ENCODE results near the gene ITPR1.

The ITPR1 gene

DNA sequence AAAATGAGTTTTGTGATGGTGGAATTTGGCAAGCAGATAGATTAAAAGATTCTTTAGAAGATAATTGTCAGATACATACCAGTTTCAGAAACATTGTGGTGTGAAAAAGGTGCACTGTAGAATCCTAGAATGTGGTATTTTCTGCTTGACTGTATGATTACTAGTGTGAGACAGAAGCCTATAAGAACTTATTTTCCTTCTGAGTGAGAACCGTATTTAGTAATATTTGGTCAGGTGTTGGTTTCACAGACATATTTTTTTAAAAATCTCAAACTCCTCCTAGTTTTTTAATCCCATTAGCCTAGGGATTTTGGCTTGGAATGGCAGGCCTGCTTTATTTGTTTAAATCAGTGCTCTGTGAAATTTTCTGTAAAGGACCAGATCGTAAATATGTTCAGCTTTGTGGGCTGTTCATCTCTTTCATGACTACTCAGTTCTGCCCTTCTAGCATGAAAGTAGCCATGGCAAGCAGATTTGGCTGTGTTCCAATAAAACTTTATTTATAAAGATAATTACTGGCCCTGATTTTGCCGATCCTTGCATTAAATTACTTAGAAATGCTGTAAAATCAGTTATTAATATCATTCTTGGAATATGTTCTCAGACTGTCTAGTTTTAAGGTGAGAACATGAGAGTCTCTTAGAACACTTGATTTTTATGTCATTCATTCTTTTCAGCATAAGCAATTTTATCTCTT is 205.1 kb downstream of the ITPR1 start:
- H3K27me3 ChIP-seq (ENCODE audit: insufficient read depth, low read length), result no peaks in the 10 kb centered on the region
- H3K36me3 ChIP-seq (ENCODE audit: insufficient read depth, low read length), result no peaks in the 10 kb centered on the region
- 0 out of 2 replicates have a peak, but pooled peaks cover 6% of the 10 kb centered on the region for H3K4me1 ChIP-seq (ENCODE audit: insufficient read depth, low read length)
- no peak overlapping the region for H3K4me3 ChIP-seq (ENCODE audit: low read length)
- H3K9ac ChIP-seq (ENCODE audit: low read depth, low read length), result no peak overlapping the region
- WGBS, result 100% methylated on average over 1 of the region's 3 CpGs
- no peak overlapping the region for H3K27ac ChIP-seq (ENCODE audit: low read depth, low read length)
- no peaks in the 10 kb centered on the region for H3K9me3 ChIP-seq (ENCODE audit: insufficient read depth, low read depth, low read length)

DNA sequence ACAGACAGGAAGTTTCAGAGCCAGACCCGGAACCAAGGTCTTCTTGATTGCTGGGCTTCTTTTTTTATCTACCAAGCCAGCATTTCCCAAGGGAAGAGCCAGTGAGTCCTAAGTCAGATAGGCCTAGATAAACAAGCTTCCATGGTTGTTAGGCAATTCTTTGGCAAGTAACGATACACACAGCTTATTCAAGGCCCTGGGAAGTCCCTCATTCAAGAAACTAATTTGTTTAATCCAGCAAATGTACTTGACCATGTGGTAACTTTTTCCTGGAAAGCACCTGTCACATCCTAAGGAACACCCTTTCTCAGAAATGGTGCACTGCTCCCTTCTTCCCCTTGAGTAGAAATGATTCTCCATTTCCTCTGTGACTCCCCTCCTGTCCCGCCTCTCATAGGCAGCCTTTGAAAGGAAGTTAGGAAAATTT is 209.9 kb downstream of the ITPR1 start:
- Histone ChIP-seq H3K27me3 (ENCODE audit: insufficient read depth, low read length) (no peaks in the 10 kb centered on the region), H3K9me3 (ENCODE audit: insufficient read depth, low read depth, low read length) (no peaks in the 10 kb centered on the region), H3K36me3 (ENCODE audit: insufficient read depth, low read length) (no peaks in the 10 kb centered on the region), H3K4me3 (ENCODE audit: low read length) (no peak overlapping the region), H3K27ac (ENCODE audit: low read depth, low read length) (no peak overlapping the region), H3K4me1 (ENCODE audit: insufficient read depth, low read length) (peaks cover 5% of the 10 kb centered on the region; the same call in 1 of the 2 replicates), H3K9ac (ENCODE audit: low read depth, low read length) (no peak overlapping the region)
- 83% methylated on average over 3 of the region's 3 CpGs for WGBS

DNA sequence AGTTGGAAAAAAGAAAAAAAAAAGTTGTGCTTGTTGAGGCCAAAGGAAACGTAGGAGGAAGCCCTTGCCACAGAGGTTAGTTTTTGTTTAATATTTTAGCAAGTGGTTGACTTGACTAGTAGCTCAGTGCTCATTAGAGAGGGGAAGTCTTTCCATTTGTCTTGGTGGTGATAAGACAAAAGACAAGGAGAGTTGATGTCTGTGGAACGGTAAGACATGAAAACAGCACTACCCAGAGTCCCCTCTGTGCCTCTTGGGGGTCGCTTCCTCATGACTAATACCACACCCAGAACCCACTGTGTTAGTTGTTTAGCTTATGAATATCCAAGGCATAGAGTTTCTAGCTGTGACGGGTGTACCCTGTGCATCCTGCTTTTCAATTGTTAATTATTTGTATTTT is 211.4 kb downstream of the ITPR1 start:
- H3K9me3 ChIP-seq (ENCODE audit: insufficient read depth, low read depth, low read length), result no peaks in the 10 kb centered on the region
- H3K9ac ChIP-seq (ENCODE audit: low read depth, low read length), result no peak overlapping the region
- no peak overlapping the region for H3K4me3 ChIP-seq (ENCODE audit: low read length)
- no peaks in the 10 kb centered on the region for H3K36me3 ChIP-seq (ENCODE audit: insufficient read depth, low read length)
- 81% methylated on average over 2 of the region's 4 CpGs for WGBS
- H3K4me1 ChIP-seq (ENCODE audit: insufficient read depth, low read length), result peaks cover 16% of the 10 kb centered on the region; the same call in 1 of the 2 replicates
- no peak overlapping the region for H3K27ac ChIP-seq (ENCODE audit: low read depth, low read length)
- H3K27me3 ChIP-seq (ENCODE audit: insufficient read depth, low read length), result no peaks in the 10 kb centered on the region

DNA sequence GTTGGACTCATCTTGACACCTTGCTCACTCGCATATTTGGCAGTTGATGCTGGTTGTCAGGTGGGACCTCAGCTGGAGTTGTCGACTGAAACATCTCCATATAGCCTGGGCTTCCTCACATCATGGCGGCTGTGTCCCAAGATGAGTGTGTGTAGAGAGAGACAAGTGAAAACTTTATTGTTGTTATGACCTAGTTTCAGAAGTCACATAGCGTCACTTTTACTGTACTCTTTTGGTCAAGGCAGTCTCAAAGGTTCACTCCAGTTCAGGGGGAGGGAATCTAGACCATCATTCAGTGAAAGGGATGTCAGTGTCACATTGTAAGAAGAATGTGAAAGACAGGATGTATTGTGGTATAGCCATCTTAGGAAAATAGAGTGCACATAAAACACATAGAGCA is 214.2 kb downstream of the ITPR1 start:
- no peak overlapping the region for H3K9ac ChIP-seq (ENCODE audit: low read depth, low read length)
- WGBS, result 98% methylated on average over 4 of the region's 4 CpGs
- no peak overlapping the region for H3K4me3 ChIP-seq (ENCODE audit: low read length)
- H3K27me3 ChIP-seq (ENCODE audit: insufficient read depth, low read length), result no peaks in the 10 kb centered on the region
- H3K4me1 ChIP-seq (ENCODE audit: insufficient read depth, low read length), result peaks cover 16% of the 10 kb centered on the region; the same call in 1 of the 2 replicates
- H3K36me3 ChIP-seq (ENCODE audit: insufficient read depth, low read length), result no peaks in the 10 kb centered on the region
- H3K9me3 ChIP-seq (ENCODE audit: insufficient read depth, low read depth, low read length), result no peaks in the 10 kb centered on the region
- no peak overlapping the region for H3K27ac ChIP-seq (ENCODE audit: low read depth, low read length)

DNA sequence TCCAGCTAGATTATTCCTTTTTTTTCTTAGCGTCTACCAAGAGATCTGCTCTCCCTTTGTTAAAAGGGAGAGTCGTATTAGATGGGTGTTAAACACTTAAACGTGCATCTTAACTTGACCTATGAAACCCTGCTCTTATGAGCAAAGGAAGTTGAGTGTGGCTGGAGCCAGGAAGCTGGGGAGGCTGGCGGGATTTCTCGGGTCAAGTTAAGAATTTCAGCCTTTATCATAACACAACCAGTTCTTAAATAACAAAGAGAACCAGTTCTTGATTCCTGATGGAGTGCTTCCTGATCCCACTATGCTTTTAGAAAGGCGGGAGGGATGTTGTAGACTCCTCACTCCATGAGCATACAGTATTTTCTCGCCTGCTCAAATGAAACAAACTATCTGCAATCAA is 215.1 kb downstream of the ITPR1 start:
- H3K36me3 ChIP-seq (ENCODE audit: insufficient read depth, low read length), result no peaks in the 10 kb centered on the region
- no peak overlapping the region for H3K27ac ChIP-seq (ENCODE audit: low read depth, low read length)
- no peaks in the 10 kb centered on the region for H3K27me3 ChIP-seq (ENCODE audit: insufficient read depth, low read length)
- H3K9me3 ChIP-seq (ENCODE audit: insufficient read depth, low read depth, low read length), result no peaks in the 10 kb centered on the region
- peaks cover 16% of the 10 kb centered on the region; the same call in 1 of the 2 replicates for H3K4me1 ChIP-seq (ENCODE audit: insufficient read depth, low read length)
- H3K4me3 ChIP-seq (ENCODE audit: low read length), result no peak overlapping the region
- H3K9ac ChIP-seq (ENCODE audit: low read depth, low read length), result no peak overlapping the region
- WGBS, result 70% methylated on average over 6 of the region's 7 CpGs

DNA sequence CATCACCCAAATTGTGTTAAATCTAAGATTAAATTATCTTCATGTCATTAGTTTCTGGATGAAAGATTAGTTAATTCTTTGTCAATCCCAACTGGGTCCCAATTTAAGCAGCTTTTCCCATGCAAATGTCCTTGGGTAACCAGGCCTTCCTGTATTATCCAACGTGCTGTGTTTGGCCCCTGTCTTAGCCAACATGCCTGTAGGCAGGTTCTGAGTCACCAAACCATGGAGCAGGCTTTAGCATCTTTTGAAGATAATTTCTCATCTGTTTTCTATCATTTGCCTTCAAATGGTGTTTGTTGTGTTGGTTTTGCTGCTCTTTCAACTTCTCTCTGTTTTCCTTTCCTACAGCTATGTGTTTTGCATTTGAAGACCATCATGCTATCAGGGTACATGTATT is 216.2 kb downstream of the ITPR1 start:
- no peak overlapping the region for H3K9ac ChIP-seq (ENCODE audit: low read depth, low read length)
- H3K4me3 ChIP-seq (ENCODE audit: low read length), result no peak overlapping the region
- no peaks in the 10 kb centered on the region for H3K36me3 ChIP-seq (ENCODE audit: insufficient read depth, low read length)
- WGBS, result 41% methylated on average over 1 of the region's 1 CpG
- H3K27me3 ChIP-seq (ENCODE audit: insufficient read depth, low read length), result no peaks in the 10 kb centered on the region
- H3K4me1 ChIP-seq (ENCODE audit: insufficient read depth, low read length), result peaks cover 16% of the 10 kb centered on the region; the same call in 1 of the 2 replicates
- no peak overlapping the region for H3K27ac ChIP-seq (ENCODE audit: low read depth, low read length)
- H3K9me3 ChIP-seq (ENCODE audit: insufficient read depth, low read depth, low read length), result no peaks in the 10 kb centered on the region

DNA sequence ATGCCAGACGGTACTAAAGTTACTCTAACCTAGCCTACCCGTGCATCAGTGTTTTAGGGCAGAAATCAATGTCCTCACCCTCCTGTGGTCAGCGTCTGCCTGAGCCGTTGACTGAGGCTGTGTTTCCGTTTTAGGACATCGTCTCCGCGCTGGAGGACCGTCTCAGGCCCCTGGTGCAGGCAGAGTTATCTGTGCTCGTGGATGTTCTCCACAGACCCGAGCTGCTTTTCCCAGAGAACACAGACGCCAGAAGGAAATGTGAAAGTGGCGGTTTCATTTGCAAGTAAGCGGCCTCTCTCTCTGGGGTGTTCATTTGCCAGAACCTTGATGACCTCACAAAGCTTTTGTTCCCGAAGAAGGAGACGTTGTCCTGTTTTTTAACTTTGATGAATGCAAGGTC is 217.0 kb downstream of the ITPR1 start:
- Histone ChIP-seq H3K27me3 (ENCODE audit: insufficient read depth, low read length) (no peaks in the 10 kb centered on the region), H3K4me3 (ENCODE audit: low read length) (no peak overlapping the region), H3K36me3 (ENCODE audit: insufficient read depth, low read length) (no peaks in the 10 kb centered on the region), H3K9me3 (ENCODE audit: insufficient read depth, low read depth, low read length) (no peaks in the 10 kb centered on the region), H3K9ac (ENCODE audit: low read depth, low read length) (no peak overlapping the region), H3K27ac (ENCODE audit: low read depth, low read length) (no peak overlapping the region), H3K4me1 (ENCODE audit: insufficient read depth, low read length) (peaks cover 16% of the 10 kb centered on the region; the same call in 1 of the 2 replicates)
- WGBS, result 92% methylated on average over 16 of the region's 16 CpGs

DNA sequence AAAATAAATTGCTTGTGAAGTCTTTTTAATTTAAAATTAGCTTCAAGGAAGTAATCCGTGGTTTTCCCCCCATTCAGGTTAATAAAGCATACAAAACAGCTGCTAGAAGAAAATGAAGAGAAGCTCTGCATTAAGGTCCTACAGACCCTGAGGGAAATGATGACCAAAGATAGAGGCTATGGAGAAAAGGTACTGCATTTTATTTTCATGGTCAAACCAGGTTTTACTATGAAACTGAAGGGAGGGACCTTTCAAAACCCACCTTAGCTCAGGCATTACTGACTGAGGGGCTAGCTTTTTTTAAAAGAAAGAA is 218.5 kb downstream of the ITPR1 start:
- Histone ChIP-seq H3K9me3 (ENCODE audit: insufficient read depth, low read depth, low read length) (no peaks in the 10 kb centered on the region), H3K27me3 (ENCODE audit: insufficient read depth, low read length) (no peaks in the 10 kb centered on the region), H3K9ac (ENCODE audit: low read depth, low read length) (no peak overlapping the region), H3K27ac (ENCODE audit: low read depth, low read length) (no peak overlapping the region), H3K36me3 (ENCODE audit: insufficient read depth, low read length) (no peaks in the 10 kb centered on the region), H3K4me1 (ENCODE audit: insufficient read depth, low read length) (peaks cover 16% of the 10 kb centered on the region; the same call in 1 of the 2 replicates), H3K4me3 (ENCODE audit: low read length) (no peak overlapping the region)
- no CpG with 5 or more reads among the region's 1 CpG for WGBS

DNA sequence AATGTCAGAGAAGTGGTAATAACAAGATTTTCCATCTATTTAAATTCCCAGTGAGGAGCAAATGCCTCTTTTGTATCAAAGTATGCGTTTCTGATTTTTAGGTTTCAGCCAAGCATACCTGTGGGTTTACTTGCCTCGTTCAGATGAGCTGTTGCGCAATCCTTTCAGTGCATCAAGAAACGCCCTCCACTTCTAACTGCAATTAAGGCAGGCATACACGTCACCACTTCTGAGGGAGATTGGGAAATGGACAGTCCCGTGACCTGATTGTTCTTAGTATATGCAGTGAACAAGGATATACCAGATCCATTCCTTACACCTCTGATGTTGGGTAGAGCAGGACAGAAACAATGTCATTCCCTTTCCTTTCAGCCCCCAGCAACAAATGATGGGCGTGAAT is 219.0 kb downstream of the ITPR1 start:
- H3K9ac ChIP-seq (ENCODE audit: low read depth, low read length), result no peak overlapping the region
- no peaks in the 10 kb centered on the region for H3K36me3 ChIP-seq (ENCODE audit: insufficient read depth, low read length)
- no peak overlapping the region for H3K27ac ChIP-seq (ENCODE audit: low read depth, low read length)

DNA sequence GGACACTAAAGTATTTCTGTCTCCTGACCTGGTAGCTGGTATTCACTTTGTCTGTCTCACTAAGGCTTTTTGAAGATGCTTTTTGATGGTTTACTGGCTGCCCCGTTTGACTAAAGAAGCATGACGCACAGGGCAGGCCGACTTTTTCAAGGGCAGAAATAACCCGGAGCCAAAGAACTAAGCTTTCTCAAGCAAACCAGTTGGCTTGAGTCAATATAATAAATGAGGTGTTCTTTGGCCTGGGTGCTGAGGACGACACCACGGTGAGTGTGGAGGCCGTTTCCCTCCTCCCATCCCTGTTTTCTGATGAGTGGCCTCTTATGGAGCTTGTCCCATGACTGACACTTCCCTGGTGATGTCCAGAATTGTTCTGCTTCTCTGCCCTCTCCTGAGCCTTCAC is 220.9 kb downstream of the ITPR1 start:
- Histone ChIP-seq H3K4me1 (ENCODE audit: insufficient read depth, low read length) (peaks cover 9% of the 10 kb centered on the region), H3K9ac (ENCODE audit: low read depth, low read length) (no peak overlapping the region), H3K36me3 (ENCODE audit: insufficient read depth, low read length) (no peaks in the 10 kb centered on the region), H3K27me3 (ENCODE audit: insufficient read depth, low read length) (no peaks in the 10 kb centered on the region), H3K4me3 (ENCODE audit: low read length) (no peak overlapping the region), H3K27ac (ENCODE audit: low read depth, low read length) (no peak overlapping the region), H3K9me3 (ENCODE audit: insufficient read depth, low read depth, low read length) (no peaks in the 10 kb centered on the region)
- 97% methylated on average over 7 of the region's 7 CpGs for WGBS

More for the DNA sequence above, 219.0 kb downstream of the ITPR1 start:
- 90% methylated on average over 7 of the region's 7 CpGs for WGBS
- H3K27me3 ChIP-seq (ENCODE audit: insufficient read depth, low read length), result no peaks in the 10 kb centered on the region
- no peaks in the 10 kb centered on the region for H3K9me3 ChIP-seq (ENCODE audit: insufficient read depth, low read depth, low read length)
- peaks cover 16% of the 10 kb centered on the region; the same call in 1 of the 2 replicates for H3K4me1 ChIP-seq (ENCODE audit: insufficient read depth, low read length)
- no peak overlapping the region for H3K4me3 ChIP-seq (ENCODE audit: low read length)

DNA sequence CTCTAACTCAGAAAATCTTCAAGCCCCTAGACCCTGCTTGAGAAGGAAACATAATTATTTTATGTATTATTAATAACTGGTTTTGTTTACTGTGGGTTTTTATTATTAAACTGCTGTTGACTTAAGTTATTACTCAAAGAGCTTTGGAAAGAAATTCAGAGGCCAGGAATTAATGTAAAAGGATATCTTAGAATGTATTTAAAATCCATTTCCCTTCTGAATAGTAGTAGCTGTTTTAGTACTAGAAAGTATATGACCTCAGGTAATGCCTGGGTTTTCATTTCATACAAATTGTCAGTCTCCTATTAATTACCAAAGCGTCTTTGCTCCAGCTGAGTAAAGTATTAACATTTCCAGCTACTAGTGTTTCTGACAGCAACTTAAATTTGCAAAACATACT is 223.1 kb downstream of the ITPR1 start:
- H3K4me1 ChIP-seq (ENCODE audit: insufficient read depth, low read length), result peaks cover 21% of the 10 kb centered on the region
- no peak overlapping the region for H3K9ac ChIP-seq (ENCODE audit: low read depth, low read length)
- no peak overlapping the region for H3K4me3 ChIP-seq (ENCODE audit: low read length)
- no peaks in the 10 kb centered on the region for H3K36me3 ChIP-seq (ENCODE audit: insufficient read depth, low read length)
- 90% methylated on average over 1 of the region's 1 CpG for WGBS
- H3K9me3 ChIP-seq (ENCODE audit: insufficient read depth, low read depth, low read length), result no peaks in the 10 kb centered on the region
- H3K27me3 ChIP-seq (ENCODE audit: insufficient read depth, low read length), result no peaks in the 10 kb centered on the region
- no peak overlapping the region for H3K27ac ChIP-seq (ENCODE audit: low read depth, low read length)

All from HUES64 (cell line).